AG09319 (cell line): Measurements from ENCODE around the gene HSD17B8.

ENCODE experiments used
- DNase-seq: peaks from one replicate; pipeline ENCODE4 v3.0.0-alpha.2; 2010; ENCODE audit warnings: low read depth; ENCODE audit errors: extremely low read depth
- TF ChIP-seq, protein P1 (sequence below): IDR thresholded peaks from 2 replicates; pipeline ENCODE4 v1.5.1; 2011; ENCODE audit warnings: low read depth, mild to moderate bottlenecking, inconsistent platforms, low read length, moderate library complexity

Gene HSD17B8

DNA sequence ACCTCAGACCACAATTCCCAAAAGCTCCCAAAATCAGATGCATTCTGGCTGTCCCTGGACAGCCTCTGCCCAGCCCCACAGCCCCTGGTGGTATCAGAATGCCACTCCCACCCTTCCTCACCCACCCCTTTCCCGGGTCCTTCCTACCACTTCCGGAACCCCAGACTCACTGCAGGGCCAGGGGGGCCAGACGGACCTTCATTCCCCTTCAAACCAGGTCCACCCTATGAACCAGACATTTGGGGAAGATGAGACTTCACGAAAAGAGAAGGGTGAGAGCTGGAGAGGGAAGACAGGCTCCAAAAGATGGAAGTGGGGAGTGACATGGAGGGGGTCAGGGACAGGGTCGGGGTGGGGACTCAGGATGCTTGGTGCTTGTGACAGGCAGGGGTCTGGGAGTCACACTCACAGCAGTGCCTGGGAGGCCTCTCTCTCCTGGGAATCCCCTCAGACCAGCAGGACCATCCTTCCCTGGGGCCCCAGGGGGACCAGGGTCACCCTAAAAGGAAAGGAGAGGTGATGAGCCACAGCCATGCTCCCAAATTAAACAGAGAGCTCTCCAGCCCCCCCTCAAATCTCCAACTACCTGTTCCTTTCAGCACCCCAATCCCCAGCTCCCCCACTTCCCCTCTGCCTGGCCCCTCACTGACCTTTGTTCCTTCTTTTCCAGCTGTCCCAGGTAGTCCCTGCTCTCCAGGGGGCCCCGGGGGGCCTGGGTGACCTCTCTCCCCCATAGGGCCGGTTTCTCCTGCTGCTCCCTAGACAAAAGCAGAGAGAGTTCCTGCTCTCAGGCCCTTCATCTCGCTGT is 32.4 kb upstream of the HSD17B8 start:
- TF ChIP-seq, protein P1, sequence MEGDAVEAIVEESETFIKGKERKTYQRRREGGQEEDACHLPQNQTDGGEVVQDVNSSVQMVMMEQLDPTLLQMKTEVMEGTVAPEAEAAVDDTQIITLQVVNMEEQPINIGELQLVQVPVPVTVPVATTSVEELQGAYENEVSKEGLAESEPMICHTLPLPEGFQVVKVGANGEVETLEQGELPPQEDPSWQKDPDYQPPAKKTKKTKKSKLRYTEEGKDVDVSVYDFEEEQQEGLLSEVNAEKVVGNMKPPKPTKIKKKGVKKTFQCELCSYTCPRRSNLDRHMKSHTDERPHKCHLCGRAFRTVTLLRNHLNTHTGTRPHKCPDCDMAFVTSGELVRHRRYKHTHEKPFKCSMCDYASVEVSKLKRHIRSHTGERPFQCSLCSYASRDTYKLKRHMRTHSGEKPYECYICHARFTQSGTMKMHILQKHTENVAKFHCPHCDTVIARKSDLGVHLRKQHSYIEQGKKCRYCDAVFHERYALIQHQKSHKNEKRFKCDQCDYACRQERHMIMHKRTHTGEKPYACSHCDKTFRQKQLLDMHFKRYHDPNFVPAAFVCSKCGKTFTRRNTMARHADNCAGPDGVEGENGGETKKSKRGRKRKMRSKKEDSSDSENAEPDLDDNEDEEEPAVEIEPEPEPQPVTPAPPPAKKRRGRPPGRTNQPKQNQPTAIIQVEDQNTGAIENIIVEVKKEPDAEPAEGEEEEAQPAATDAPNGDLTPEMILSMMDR = no peak
- DNase-seq = no peak

DNA sequence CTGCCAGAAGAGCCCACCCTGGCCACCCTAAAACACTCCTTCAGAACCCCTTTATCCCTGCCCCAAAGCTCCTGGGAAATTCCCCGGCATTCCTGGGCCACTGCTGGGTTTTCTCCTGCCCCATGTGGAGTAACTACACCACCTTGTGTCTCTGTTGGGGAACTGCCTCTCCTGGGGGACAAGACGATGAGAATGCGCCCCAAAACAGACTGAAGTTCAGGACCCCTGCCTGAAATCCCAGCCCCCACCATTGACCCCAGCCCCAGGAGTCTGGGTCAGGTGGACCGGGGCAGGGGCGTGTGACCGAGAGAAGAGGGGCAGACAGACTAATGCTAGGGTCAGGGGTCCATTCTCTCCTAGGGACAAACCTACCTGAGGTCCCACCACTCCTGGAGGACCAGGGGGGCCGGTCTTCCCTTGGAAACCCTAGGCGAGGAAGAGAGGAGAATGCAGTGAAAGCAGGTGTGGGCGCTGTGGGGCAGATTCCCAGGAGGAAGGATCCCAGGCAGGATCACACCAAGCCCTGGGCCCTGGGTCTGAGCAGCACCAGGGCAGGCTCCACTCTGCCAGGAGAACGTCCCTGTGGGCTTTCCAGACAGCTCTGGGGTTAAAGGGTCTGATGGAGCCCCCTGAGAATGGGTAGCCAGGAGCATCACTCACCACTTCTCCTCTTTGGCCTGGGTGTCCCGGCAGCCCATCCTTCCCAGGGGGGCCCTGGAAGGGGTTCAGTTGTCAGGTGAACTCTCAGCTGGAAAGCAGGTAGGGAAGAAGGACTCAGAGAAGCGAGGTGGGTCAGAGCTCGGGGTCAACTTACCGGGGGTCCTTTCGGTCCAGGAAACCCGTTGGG is 31.5 kb upstream of the HSD17B8 start:
- DNase-seq = no peak
- TF ChIP-seq, protein P1 = peak; percentile 61

DNA sequence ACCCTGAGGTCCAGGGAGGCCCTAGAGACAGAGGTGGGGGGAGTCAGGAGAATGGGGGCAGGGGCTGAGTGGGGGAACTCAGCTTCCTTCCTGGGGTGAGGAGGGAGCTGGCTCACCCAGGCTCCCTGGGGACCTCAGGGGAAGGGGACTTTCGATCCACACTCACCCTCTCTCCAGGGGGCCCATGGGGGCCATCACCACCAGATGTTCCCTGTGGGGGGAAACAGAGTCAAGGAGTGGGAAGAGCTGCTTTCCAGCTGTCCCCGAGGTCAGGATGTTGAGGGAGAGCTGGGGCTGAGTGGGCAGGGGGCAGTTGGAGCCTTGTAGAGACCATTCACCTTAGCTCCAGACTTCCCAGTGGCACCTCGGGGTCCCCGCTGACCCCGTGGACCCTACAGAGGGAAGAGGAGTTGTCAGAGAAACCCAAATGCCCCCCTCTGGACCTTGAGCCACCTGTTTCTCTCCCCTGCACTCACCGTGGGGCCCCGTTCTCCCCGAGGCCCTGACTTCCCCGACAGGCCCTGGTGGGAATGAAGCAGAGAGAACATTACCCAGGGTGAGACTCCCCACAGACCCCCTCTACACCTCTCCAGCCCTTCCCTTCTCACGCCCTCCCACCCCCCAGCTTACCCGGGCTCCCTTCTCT is 30.8 kb upstream of the HSD17B8 start:
- TF ChIP-seq, protein P1 = no peak
- DNase-seq = no peak

DNA sequence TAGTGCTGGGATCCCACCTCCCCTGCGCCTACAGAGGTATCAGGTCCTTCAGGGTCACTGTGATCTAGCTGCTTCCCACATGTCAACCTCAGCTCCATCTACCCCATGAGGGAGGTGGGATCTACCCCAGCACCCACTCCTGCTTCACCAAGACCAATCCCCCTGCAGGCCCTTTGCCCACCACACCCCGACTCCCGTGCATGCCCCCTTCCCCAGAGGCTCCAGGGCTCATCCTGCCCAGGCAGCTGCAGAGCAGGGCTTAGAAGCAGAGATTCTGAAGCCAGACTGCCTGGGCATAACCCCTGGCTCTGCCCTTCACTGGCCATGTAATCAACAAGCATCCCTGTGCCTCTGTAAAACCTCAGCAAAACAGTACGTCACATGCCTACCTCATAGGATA is 29.7 kb upstream of the HSD17B8 start:
- TF ChIP-seq, protein P1 = no peak
- no peak for DNase-seq

- DNase-seq = no peak
- TF ChIP-seq, protein P1 = no peak
These were observed 28.9 kb upstream of the HSD17B8 start for GRCh38 chr6:33175436-33176069.

- TF ChIP-seq, protein P1 = no peak
- no peak for DNase-seq
These were observed 27.5 kb upstream of the HSD17B8 start for GRCh38 chr6:33176906-33177305.
